RWPE2 (cell line): ENCODE results near the gene KNTC1.

Experiments used
- ATAC-seq: fragments of 200-7000 bp; cut with Tn5 transposase; 3 replicates; pipeline ENCODE4 v1.9.1; 2021; ENCODE audit warnings: low read depth
- DNase-seq: peaks from one replicate; pipeline ENCODE4 v3.0.0-alpha.2; 2020; ENCODE audit warnings: low spot score
- H3K27ac ChIP-seq: fragments of 450-650 bp; 2 replicates; pipeline ENCODE4 v1.5.1; 2017; ENCODE audit warnings: mild to moderate bottlenecking; ENCODE audit not compliant: poor library complexity, severe bottlenecking
- H3K27me3 ChIP-seq: fragments of 250-450 bp; sonication (Bioruptor Pico); 2 replicates; pipeline ENCODE4 v1.5.1; 2021; ENCODE audit warnings: mild to moderate bottlenecking, moderate library complexity; ENCODE audit not compliant: insufficient read depth, poor library complexity, severe bottlenecking
- H3K36me3 ChIP-seq: fragments of 250-450 bp; sonication (Bioruptor Pico); 2 replicates; pipeline ENCODE4 v1.5.1; 2020; ENCODE audit warnings: low read depth, mild to moderate bottlenecking, moderate library complexity
- H3K4me1 ChIP-seq: fragments of 250-450 bp; sonication (Bioruptor Pico); 2 replicates; pipeline ENCODE4 v1.5.1; 2021; ENCODE audit warnings: mild to moderate bottlenecking, moderate library complexity; ENCODE audit not compliant: insufficient read depth, poor library complexity, severe bottlenecking
- H3K4me3 ChIP-seq: fragments of 250-450 bp; sonication (Bioruptor Pico); 2 replicates; pipeline ENCODE4 v1.5.1; 2021; ENCODE audit warnings: mild to moderate bottlenecking, moderate library complexity; ENCODE audit not compliant: severe bottlenecking
- H3K9me3 ChIP-seq: fragments of 250-450 bp; sonication (Bioruptor Pico); 2 replicates; pipeline ENCODE4 v1.5.1; 2021; ENCODE audit warnings: mild to moderate bottlenecking, moderate library complexity; ENCODE audit not compliant: severe bottlenecking
- CTCF ChIP-seq: fragments of 450-650 bp; IDR thresholded peaks from one replicate; pipeline ENCODE4 v1.5.1; 2017; ENCODE audit warnings: mild to moderate bottlenecking, moderate library complexity; ENCODE audit not compliant: poor library complexity, severe bottlenecking

KNTC1 gene

GRCh38 chr12:122519418-122519817, 7.6 kb upstream of the KNTC1 start:
- H3K9me3 ChIP-seq, result no peaks in the 10 kb centered on the region
- H3K27ac ChIP-seq, result no peak overlapping the region
- no peaks in the 10 kb centered on the region for H3K27me3 ChIP-seq
- ATAC-seq (no peak), DNase-seq (no peak)
- TF ChIP-seq CTCF, result no peak
- peaks cover 100% of the 10 kb centered on the region for H3K36me3 ChIP-seq
- peaks cover 19% of the 10 kb centered on the region for H3K4me1 ChIP-seq
- no peak overlapping the region for H3K4me3 ChIP-seq

DNA sequence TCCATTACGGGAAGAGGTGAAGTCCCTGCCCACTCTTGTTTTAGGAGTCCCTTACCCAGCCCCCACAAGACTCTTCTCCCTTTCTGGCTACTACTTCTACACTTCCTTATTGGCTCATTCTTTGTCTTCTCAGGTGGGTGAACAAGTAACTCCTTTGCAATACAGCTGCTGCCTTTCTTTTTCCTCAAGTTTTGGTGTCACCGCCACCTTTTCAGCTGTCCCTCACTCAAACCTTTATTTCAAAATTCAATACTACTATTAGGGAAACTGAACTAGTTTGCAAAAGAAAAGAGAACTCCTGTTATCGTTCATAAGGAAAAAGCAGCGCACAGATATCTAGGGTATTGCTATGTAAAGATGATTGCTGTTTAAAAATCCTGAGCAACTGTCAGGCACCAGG, 6.4 kb upstream of the KNTC1 start:
- Histone ChIP-seq H3K4me3 (no peak overlapping the region), H3K27ac (no peak overlapping the region), H3K36me3 (peaks cover 99% of the 10 kb centered on the region), H3K9me3 (no peaks in the 10 kb centered on the region), H3K4me1 (peaks cover 22% of the 10 kb centered on the region), H3K27me3 (no peaks in the 10 kb centered on the region)
- TF ChIP-seq CTCF, result no peak
- no peak for ATAC-seq
- DNase-seq, result no peak

DNA sequence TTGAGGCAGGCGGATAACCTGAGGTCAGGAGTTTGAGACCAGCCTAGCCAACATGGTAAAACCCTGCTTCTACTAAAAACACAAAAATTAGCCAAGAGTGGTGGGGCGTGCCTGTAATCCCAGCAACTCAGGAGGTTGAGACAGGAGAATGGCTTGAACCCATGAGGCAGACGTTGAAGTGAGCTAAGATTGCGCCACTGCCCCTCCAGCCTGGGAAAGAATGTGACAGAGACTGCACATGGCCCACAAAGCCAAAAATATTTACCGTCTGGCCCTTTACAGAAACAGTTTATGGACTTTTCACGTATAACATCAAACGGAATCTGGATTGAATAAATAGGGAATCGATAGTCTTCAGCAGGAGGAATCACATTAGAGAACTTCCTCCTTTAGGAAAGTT, 3.8 kb upstream of the KNTC1 start:
- Histone ChIP-seq H3K36me3 (peaks cover 79% of the 10 kb centered on the region), H3K4me3 (peak overlapping the region; percentile 41)

GRCh38 chr12:122523846-122524718, 3.0 kb upstream of the KNTC1 start:
- Histone ChIP-seq H3K4me1 (peaks cover 27% of the 10 kb centered on the region), H3K27me3 (no peaks in the 10 kb centered on the region), H3K4me3 (peak overlapping the region; percentile 41), H3K9me3 (no peaks in the 10 kb centered on the region), H3K36me3 (peaks cover 79% of the 10 kb centered on the region), H3K27ac (peak overlapping the region; percentile 84)
- no peak for TF ChIP-seq CTCF
- ATAC-seq, result no peak
- DNase-seq, result no peak

More for the DNA sequence above, 3.8 kb upstream of the KNTC1 start:
- Histone ChIP-seq H3K9me3 (no peaks in the 10 kb centered on the region), H3K4me1 (peaks cover 24% of the 10 kb centered on the region), H3K27me3 (no peaks in the 10 kb centered on the region), H3K27ac (no peak overlapping the region)
- no peak for TF ChIP-seq CTCF
- ATAC-seq (no peak), DNase-seq (no peak)

GRCh38 chr12:122527478-122527944, 462 bp downstream of the KNTC1 start:
- peaks cover 75% of the 10 kb centered on the region for H3K36me3 ChIP-seq
- peak overlapping the region; percentile 83 for H3K4me3 ChIP-seq
- no peak for TF ChIP-seq CTCF
- no peaks in the 10 kb centered on the region for H3K9me3 ChIP-seq
- peak overlapping the region; percentile 84 for H3K27ac ChIP-seq
- H3K4me1 ChIP-seq, result peaks cover 27% of the 10 kb centered on the region
- H3K27me3 ChIP-seq, result no peaks in the 10 kb centered on the region
- ATAC-seq (peak; percentile 10), DNase-seq (no peak)
